Ramos (cell line): Measurements from ENCODE around the gene DNMT3B.
"Not testable (repeated sequence)": the region's sequence is repeated elsewhere in the genome, so short reads cannot be mapped to it uniquely, and the experiment has no call there.

Experiments
- in situ Hi-C: fragments of 300-500 bp; cut with MboI; formaldehyde crosslinking; loops from one replicate; pipeline ENCODE4 v1.14.3; 2022; ENCODE audit warnings: low sequenced_read_pairs; ENCODE audit not compliant: unreplicated experiment

Gene DNMT3B

DNA sequence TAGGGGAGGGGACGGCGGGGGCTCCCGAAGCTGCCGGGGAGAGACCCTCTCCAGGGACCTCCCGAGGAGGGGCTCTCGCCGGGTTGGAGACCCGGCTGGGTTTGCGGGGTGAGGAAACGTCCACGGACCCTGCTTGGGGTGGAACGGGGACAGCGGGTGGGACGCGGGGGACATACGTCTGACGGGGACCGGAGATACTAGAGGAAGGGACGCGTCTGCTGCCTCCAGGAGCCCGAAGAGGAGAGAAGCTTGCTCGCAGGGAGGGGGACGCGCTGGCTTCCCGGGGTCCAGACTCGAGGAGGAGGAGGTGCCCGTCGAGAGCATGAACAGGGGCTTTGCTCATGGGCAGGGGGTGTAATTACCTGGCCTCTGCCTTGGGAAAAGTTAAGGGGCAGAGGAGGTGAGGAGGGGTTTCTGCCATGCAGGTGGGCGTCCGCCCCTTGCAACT, 593 bp downstream of the DNMT3B start:
- in situ Hi-C loops, result no loop called here

DNA sequence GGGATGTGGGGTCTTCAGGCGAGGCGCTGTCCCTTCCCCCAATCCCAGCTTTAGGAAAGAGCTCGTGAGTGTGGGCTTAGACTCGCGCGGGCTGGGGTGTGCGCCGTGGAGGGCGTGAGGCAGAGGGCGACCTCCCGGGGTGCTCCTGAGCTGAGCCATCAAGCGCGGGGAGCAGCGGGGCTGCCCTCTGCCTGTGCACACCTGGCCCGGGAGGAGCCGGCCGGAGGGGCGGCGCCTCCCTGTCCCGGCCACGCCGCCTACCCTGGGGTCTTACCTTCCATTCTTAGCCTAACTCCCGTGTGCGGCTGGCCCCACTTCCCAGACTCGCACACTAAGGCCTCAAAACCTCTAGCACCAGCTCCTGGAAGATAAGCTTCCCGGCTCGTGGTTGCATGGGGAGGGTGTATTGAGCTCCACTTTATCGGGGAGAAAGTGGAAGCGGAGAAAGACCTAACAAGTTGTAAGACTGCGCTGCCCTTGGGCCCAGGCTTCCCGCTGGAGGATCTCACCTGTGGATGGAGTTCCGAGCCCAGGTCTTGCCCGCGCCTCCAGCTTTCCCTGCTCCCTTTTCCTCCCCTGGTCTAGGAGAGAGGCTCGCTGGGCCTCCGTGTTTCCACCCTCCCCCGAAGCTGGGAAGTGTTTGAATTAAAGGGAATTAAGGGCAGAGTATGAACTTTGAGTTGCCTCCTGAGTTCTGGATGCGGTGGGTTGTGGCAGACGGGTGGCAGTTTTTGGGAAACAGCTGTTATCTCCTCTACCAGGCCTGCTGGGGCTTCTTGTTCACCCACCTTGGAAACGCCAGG, 1.2 kb downstream of the DNMT3B start:
- in situ Hi-C loops, result no loop called here

DNA sequence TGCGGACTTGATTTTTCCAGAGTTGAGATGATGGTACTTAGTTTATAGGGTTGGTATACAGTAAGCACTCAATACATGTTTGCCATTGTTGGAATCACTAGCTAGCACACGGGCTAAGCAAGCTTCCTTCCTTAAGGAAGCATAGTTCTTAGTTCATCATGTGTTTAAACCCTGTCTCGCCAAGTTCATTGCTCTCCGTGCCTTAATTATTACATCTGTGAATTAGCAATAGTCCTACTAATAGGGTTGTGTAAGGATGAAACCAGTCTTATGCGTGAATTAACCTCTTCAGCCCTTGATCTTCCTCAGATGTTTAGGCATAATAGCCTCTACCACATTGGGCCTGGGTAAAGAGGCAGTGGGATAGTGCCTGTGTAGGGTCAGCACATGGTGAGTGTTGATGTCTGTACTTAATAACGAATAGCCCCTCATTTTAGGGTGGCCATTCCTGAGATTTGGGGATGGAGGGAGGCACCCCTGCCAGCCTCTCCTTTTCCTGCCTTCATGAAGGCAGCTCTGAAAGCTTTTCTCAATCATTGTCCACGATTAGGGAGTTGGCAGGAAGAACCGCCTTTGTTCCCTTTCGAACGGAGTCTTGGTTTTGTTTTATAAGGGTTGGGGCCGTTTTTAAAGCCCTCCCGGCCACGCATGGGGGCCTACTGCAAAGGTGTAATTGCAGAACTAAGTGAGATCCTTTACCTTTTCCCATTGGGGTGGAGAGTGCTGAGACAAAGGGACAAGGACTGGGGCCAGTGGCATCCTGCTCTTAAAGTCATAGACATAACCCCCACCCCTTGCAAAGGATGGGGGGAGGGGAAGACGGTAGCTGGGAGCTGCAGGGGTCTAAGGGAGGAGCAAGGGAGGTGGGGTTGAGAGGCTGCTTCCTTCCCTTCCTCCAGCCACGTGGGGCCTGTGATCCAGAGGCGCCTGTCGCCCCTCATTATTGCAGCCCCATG, 2.1 kb downstream of the DNMT3B start:
- in situ Hi-C loops, result no loop called here

DNA sequence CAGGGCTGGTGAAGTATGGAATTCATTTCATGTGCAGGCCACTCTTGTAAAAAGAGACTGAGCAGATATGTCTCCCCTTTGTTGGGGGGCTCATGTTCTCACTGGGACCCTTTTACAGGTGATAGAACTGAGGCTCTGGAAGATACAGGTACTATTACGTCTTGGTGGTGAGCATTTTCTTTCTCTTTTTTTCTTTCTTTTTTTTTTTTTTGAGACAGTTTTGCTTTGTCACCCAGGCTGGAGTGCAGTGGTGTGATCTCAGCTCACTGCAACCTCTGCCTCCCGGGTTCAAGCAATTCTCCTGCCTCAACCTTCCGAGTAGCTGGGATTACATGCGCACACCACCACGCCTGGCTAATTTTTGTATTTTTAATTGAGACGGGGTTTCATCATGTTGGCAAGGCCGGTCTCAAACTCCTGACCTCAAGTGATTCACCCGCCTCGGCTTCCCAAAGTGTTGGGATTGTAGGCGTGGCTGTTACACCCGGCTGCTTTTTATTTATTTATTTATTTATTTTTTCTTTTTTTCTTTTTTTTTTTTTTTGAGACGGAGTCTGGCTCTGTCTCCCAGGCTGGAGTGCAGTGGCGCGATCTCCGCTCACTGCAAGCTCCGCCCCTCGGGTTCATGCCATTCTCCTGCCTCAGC, 3.2 kb downstream of the DNMT3B start:
- in situ Hi-C loops, result not testable (repeated sequence)

DNA sequence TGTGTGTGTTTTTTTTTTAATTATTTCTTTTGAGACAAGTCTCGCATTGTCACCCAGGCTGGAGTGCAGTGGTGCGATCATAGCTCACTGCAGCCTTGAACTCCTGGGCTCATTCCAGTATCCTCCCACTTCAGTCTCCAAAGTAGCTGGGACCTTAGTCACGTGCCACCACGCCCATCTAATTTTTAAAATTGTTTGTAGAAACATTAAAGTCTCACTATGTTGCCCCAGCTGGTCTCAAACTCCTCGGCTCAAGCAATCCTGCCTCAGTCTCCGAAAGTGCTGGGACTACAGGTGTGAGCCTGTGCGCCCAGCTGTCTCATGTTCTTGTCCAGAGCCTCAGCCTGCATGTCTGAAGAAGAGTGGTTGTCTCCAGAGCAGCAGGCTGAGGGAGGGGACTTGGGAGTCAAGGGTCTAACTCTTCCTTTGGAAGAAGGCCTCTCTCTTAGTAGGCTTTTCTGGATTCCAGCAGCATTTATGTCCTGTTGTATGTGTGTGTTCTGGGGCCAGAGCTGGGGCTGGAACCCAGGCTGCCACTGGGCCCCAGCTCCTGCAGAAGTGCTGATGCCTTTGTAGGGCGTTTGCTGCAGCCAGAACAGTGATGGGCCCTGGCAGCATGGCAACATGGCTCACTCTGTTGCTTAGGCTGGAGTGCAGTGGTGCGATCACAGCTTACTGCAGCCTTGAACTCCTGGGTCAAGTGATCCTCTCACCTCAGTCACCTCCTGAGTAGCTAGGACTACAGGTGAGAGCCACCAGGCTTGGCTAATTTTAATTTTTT, 5.4 kb downstream of the DNMT3B start:
- in situ Hi-C loops, result no loop called here

DNA sequence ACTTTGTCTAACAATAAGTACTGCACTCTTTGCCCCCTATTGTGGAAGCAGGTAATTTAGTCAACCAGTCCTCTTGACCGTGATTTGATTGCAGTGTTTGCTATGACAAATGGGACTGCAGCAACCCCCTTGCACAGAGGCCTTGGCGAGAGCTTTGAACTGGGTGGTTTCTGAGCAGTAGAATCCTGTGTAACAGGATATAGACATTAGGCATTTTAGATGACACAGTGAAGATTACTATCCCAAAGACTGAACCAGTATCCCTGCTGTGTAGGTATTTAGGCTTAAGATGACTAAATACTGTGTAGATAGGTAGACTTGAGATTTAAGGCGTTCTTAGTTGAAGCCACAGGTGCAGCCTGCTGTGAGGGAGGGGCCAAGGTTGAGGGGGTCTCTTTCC, 9.9 kb downstream of the DNMT3B start:
- in situ Hi-C loops, result no loop called here

DNA sequence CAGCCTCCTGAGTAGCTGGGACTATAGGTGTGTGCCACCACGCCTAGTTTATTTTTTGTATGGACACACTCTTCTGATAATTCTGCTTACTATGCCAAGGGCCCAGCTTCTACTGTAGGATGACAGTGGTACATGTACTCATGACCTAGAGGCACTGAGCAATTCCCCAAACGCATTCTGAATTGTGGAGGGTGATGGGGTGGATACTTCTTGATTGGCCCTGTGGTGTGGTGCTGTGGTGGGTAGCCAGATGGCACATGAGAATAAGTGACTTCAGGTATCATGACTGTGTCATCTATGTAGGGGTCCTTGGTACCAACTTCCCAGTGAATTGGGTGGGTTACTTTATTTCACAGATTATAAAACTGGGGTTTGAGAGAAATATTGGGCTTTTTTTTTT, 11.0 kb downstream of the DNMT3B start:
- in situ Hi-C loops, result no loop called here

DNA sequence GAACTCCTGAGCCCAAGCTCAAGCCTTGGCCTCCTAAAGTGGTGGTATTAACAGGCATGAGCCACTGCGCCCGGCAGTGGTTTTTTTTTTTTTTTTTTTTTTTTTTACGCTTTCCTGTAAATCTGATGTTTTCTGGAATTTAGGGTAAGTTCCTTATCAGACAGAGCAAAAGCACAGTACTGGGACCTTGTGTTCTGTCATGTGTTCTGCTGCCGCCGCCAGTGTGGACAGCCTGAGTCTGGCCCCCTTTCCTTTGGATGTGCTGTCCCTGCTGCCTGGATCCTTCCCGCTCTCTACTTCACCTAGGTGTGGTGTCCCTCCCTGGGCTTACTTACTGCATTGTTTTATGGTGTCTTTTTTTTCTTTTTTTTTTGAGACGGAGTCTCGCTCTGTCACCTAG, 11.7 kb downstream of the DNMT3B start:
- in situ Hi-C loops, result no loop called here

DNA sequence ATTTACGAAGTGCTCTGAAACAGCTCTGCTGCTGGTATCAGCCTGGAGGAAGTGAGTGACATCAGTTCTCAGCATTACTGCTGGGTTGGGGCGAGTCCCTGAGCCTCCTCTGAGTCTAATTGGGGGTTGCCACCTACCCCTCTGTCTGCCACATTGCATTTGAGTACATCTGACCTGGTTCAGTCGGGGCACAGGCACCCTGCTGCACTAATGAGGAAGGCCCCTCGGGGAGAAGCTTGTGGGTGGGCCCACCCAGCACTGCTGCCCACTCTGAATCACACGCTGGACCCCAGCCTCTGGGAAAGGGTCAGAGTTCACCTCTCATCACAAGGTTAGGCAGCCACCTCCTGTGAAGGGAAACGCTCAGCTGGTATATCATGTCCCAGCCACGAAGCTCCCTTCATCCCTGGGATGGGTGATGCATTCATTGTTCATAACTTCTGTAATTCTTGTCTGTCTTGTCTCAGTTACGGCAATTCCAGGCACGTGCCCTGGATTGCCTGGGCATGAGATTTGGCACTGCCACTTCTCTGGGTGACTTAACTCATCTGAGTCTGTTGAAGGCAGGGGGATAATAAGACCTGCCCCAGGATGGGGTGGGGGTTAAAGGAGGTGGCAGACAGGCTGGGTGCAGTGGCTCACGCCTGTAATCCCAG, 13.3 kb downstream of the DNMT3B start:
- in situ Hi-C loops, result loop anchor here (25.0 kb wide), 1 partner anchor 263 kb away; no protein-coding TSS in a partner anchor

DNA sequence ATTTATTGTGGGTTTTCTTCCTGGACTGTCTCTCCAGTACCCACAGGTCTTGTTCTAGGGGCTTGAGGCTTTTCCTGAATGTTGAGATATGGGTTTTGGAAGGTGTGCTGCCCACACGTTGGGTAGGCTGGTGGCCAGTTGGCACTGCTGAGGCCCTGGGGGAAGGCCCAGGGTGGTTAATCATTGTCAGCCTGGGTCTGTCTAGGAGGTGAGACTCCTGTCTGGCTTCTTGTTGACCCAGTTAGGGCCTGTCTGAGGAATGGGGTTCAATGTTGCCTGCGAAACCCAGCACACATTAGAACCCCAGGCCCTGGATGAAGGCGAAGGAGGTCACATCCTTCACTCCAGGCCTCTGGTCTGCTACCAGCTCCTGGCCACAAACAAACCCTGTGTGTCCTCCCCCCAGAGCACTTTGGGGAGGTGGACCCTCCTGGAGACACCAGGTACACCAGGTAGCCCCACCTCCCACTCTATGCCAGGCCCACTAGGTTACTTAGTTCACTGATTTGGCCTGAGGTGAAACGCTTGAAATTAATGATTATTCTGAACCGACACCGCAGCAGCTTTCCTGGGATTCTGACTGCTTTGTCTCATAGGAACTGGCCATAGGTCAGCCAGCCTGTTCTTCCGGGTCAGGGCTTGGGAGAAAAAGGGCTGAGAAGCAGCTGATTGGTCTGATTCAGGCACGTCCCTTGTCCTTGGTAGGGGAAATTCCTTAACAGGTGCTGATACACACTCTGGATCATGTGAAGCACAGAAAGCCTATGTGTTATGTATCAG, 15.2 kb downstream of the DNMT3B start:
- in situ Hi-C loops, result loop anchor here (25.0 kb wide), 1 partner anchor 265 kb away; no protein-coding TSS in a partner anchor

DNA sequence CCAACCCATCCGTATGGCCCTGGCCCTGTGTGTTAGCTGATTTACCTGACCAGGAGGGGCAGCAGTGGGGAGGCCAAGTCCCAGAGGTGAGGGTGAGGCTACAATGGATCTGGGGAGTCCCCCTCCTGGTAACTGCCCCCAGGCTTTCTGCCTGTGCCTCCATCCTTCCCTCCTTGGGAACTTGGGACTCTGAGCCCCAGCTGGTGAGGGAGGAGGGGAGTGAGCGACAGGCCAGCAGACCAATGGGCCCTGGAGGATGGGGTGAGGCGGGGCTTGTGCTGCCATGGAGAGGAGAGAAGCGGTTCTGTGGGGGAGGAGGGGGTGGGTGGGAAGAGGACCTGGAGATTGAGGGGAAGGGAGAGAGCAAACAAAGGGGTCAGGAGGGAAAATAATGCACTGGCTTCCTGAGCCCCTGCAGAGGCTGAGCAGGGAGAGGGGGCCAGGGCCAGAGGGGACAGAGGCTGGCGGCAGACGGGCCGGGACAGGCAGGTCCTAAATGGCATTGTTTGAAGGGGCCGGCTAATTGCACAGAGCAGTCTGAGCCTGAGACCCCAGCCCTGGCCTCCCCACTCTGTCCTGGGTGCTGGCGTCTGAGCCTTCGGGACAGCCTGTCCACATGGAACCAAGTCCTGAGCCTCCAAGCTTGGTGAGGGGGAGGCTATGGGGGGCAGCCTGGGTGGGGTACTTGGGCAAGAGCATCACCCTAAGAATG, 17.5 kb downstream of the DNMT3B start:
- in situ Hi-C loops, result loop anchor here (5.0 to 25.0 kb wide), 2 partner anchors 102 to 267 kb away; no protein-coding TSS in a partner anchor

DNA sequence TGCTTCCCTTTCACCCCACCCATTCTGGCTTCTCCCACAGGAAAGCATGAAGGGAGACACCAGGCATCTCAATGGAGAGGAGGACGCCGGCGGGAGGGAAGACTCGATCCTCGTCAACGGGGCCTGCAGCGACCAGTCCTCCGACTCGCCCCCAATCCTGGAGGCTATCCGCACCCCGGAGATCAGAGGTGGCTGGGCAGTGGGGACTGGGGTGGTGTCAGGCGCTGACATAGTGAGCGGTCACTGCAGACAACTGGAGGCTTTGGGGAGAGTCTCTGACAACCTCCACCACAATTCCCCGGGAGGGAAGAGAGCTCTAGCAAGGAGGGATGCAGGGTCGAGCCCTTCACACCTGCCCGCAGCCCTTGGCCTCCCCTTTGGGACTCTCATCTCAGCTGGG, 18.1 kb downstream of the DNMT3B start:
- in situ Hi-C loops, result loop anchor here (5.0 to 25.0 kb wide), 2 partner anchors 103 to 268 kb away; no protein-coding TSS in a partner anchor

DNA sequence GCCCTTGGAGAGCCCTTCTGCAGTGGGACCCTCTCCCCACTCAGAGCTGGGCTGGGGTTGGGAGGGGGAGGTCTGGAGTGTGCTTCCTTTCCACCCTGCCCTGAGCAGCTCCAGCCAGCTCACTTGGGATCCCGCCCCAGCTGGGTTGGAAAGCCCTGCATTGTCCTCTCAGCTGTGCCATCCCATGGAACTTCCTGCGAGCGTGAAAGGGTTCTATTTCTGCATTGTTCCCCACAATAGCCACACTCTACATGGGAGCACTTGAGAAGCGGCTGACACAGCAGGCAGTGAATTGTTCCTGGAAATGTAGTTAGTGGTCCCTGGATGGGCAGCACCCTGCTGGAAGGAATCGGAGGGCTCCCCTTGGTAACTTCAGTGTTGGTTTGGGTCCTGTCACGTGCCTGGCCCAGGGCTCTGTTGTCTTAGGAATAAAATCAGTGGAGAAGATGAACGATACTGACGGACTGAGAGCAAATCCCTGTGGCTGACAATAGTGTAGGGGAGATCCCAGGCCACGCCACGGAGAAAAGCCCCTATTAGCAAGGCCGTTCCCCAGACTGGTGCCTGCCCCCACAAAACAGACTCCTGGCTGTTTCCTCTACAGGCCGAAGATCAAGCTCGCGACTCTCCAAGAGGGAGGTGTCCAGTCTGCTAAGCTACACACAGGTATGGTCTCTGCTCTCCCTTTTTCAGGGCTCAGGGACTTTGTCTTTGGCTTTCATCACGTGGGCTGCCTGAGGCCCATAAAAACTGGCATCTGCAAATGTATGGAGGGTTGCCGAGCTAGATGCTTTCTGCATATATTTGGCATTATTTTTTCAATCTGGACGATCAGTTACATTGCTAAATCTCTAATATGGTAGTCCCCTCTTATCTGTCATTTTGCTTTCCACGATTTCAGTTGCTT, 18.8 kb downstream of the DNMT3B start:
- in situ Hi-C loops, result loop anchor here (5.0 to 25.0 kb wide), 2 partner anchors 104 to 269 kb away; no protein-coding TSS in a partner anchor

DNA sequence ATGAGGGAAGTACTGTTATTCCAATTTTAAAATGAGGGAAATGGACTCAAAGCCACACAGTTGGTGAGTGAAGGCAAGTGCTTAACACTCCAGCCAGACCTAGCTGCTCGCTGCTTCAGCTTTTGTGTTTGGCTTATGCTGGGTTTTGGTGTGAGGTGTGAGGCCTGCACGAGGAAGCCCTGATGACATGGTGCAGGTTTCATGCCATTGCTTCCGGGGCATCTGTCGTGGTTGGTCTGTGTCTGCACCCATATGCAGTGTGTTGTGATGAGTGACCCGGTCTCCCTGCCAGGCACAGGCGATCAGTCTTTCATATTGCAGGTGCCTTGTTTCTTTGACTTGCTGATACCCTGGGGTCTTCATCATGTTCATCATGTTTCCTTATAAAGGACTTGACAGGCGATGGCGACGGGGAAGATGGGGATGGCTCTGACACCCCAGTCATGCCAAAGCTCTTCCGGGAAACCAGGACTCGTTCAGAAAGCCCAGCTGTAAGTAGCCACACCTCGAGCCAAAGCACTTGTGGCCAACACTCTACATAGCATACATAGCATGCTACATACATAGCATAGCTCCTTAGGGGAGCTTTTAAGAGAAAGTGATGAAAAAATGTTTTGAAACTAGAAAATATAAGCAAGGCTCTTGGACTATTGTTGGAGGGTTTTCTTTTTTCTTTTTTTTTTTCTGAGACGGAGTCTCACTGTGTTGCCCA, 22.3 kb downstream of the DNMT3B start:
- in situ Hi-C loops, result loop anchor here (5.0 to 25.0 kb wide), 2 partner anchors 107 to 272 kb away; no protein-coding TSS in a partner anchor

DNA sequence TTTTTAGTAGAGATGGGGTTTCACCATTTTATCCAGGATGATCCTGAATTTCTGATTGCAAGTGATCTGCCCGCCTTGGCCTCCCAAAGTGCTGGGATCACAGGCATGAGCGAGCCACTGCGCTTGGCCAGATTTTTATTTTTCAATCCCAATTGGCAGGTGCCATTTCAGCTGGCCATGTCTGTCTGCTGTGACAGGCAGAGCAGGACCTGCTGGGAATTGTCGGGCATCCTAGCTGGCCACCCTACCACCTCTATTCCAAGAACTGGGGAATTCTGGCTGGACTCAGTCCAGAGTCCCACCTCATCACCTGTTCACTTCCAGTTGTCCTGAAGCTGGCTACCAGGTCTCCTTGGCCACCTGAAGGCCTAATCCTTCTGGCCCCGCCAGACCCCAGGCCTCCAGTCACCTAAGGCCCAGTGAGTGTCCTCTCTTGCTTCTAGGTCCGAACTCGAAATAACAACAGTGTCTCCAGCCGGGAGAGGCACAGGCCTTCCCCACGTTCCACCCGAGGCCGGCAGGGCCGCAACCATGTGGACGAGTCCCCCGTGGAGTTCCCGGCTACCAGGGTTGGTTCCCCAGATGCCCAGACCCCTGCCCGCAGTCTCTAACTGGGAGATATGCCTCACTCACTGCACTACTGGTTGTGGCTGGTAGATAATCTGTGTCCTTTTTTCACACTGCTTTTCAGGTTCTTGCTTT, 24.0 kb downstream of the DNMT3B start:
- in situ Hi-C loops, result loop anchor here (25.0 kb wide), 1 partner anchor 274 kb away; no protein-coding TSS in a partner anchor
